Keratinocyte (primary cell): ENCODE measurements around the gene PLB1. TPM values are rescaled to one million over a fixed set of nuclear protein-coding genes. Genes with fewer than 3 reads are reported as not detected.

Source experiments
- DNase-seq: peaks from one replicate; pipeline ENCODE4 v3.0.0-alpha.2; 2011; ENCODE audit warnings: low read depth, missing footprints, low spot score
- FAIRE-seq: peaks from 2 replicates; lab custom pipeline; 2011; peaks lifted over from hg19 to GRCh38; lab: Jason Lieb, UNC
- H2AFZ ChIP-seq: 2 replicates; pipeline ENCODE4 v1.6.0; 2012; ENCODE audit warnings: low read length, control low read depth, inconsistent platforms; ENCODE audit not compliant: control insufficient read depth
- H3K27ac ChIP-seq: 2 replicates; pipeline ENCODE4 v1.5.1; 2011; ENCODE audit warnings: low read length; ENCODE audit not compliant: control insufficient read depth, insufficient read depth
- H3K27me3 ChIP-seq: 3 replicates; pipeline ENCODE4 v1.6.0; 2011; ENCODE audit warnings: low read length; ENCODE audit not compliant: control insufficient read depth, insufficient read depth; ENCODE audit errors: extremely low read depth
- H3K36me3 ChIP-seq, 2 experiments: 2 replicates in 1 of 2; 3 replicates in 1 of 2; pipeline ENCODE4 v1.5.1; 2011; ENCODE audit warnings: low read length in 2 of 2, mild to moderate bottlenecking in 1 of 2; ENCODE audit not compliant: control insufficient read depth in 2 of 2, insufficient read depth in 2 of 2; ENCODE audit errors: extremely low read depth in 1 of 2
- H3K4me1 ChIP-seq: 3 replicates; pipeline ENCODE4 v1.5.1; 2011; ENCODE audit warnings: low read length; ENCODE audit not compliant: control insufficient read depth, insufficient read depth; ENCODE audit errors: extremely low read depth
- H3K4me2 ChIP-seq: 3 replicates; pipeline ENCODE4 v1.6.0; 2011; ENCODE audit warnings: low read depth, low read length; ENCODE audit not compliant: control insufficient read depth, insufficient read depth; ENCODE audit errors: extremely low read depth
- H3K4me3 ChIP-seq, 3 experiments: fragments of 200-600 bp in 1 of 3; sonication (generic) in 1 of 3; 2 replicates in 2 of 3; 3 replicates in 1 of 3; pipeline ENCODE4 v1.5.1; 2011 to 2016; ENCODE audit warnings: low read length in 3 of 3, mild to moderate bottlenecking in 3 of 3, control low read depth in 2 of 3, inconsistent platforms in 1 of 3, low read depth in 1 of 3, mixed read lengths in 1 of 3, mixed run types in 1 of 3, moderate library complexity in 1 of 3; ENCODE audit not compliant: control insufficient read depth in 2 of 3, insufficient read depth in 2 of 3; ENCODE audit errors: extremely low read depth in 1 of 3
- H3K79me2 ChIP-seq: 2 replicates; pipeline ENCODE4 v1.6.0; 2012; ENCODE audit warnings: low read length; ENCODE audit not compliant: control insufficient read depth, insufficient read depth
- H3K9ac ChIP-seq: 3 replicates; pipeline ENCODE4 v1.6.0; 2011; ENCODE audit warnings: low read length; ENCODE audit not compliant: control insufficient read depth, insufficient read depth; ENCODE audit errors: extremely low read depth
- H3K9me1 ChIP-seq: 3 replicates; pipeline ENCODE4 v1.6.0; 2011; ENCODE audit warnings: low read length; ENCODE audit not compliant: control insufficient read depth, insufficient read depth; ENCODE audit errors: extremely low read depth
- H3K9me3 ChIP-seq: 2 replicates; pipeline ENCODE4 v1.5.1; 2012; ENCODE audit warnings: low read depth, low read length; ENCODE audit not compliant: control insufficient read depth
- H4K20me1 ChIP-seq: 3 replicates; pipeline ENCODE4 v1.6.0; 2011; ENCODE audit warnings: low read length; ENCODE audit not compliant: control insufficient read depth, insufficient read depth; ENCODE audit errors: extremely low read depth
- CTCF ChIP-seq, 3 experiments: IDR thresholded peaks in 1 of 3; conservative IDR thresholded peaks in 1 of 3; optimal IDR thresholded peaks in 1 of 3; 2 replicates in 2 of 3; 3 replicates in 1 of 3; pipeline versions ENCODE3 to v1.5.1; 2011; ENCODE audit warnings: low read length in 3 of 3, mild to moderate bottlenecking in 3 of 3, moderate library complexity in 2 of 3, control low read depth in 1 of 3, inconsistent platforms in 1 of 3; ENCODE audit not compliant: insufficient read depth in 2 of 3; ENCODE audit errors: extremely low read depth in 1 of 3
- EZH2 ChIP-seq: IDR thresholded peaks from one replicate; pipeline ENCODE4 v1.6.1; 2012; ENCODE audit warnings: inconsistent platforms, mild to moderate bottlenecking, low read length, moderate library complexity
- dilution Hi-C: fragments of 300-500 bp; cut with MboI; formaldehyde crosslinking; loops from one replicate; pipeline ENCODE4 v1.7.0; 2020; ENCODE audit warnings: low sequenced_read_pairs; ENCODE audit not compliant: extremely low pct_ligation_motif_present
- polyA plus RNA-seq, 5 experiments: library from polyadenylated mRNA; depleted of rRNA in 3 of 5; stranded (reverse) in 3 of 5; stranded (forward) in 1 of 5; unstranded in 1 of 5; fragments of >200 nt; gene quantifications; 1 replicate in 1 of 5; 2 replicates in 3 of 5; 3 replicates in 1 of 5; pipeline versions ENCODE4 v1.2.1 to v1.2.3, GENCODE V29; 2011 to 2012; ENCODE audit warnings: missing spikeins in 2 of 5, low read depth in 1 of 5, low replicate concordance in 1 of 5

PLB1 gene
- polyA plus RNA-seq, 1 donor (not counting 4 experiments of a cell fraction or from before 2014, with no cell fraction given): 6.7 TPM

DNA sequence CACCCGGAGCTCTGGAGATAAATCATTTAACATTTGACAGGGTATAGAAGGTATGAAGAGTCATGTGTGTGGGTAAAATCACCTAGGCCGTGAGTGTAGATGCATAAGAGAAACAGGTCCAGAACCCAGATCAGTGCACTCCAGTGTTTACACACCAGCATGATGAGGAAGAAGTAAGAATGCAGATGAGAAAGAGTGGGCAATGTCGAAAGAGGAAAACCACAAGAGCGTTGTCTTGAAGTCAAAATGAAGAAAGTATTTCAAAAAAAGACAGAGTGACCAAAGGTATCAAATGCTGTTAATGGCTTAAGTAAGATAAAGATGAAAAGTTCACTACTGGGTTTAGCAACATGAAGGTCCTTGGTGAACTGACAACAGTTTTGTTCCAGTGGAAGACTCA, 32.0 kb upstream of the PLB1 start:
- Histone ChIP-seq H3K4me2 (no peak overlapping the region), H3K36me3 (no peaks in the 10 kb centered on the region), H3K27ac (no peak overlapping the region), H4K20me1 (no peaks in the 10 kb centered on the region), H3K9me3 (no peaks in the 10 kb centered on the region), H3K4me3 (no peak overlapping the region), H2AFZ (no peak overlapping the region), H3K9me1 (no peaks in the 10 kb centered on the region), H3K4me1 (no peaks in the 10 kb centered on the region), H3K27me3 (no peaks in the 10 kb centered on the region), H3K79me2 (no peaks in the 10 kb centered on the region), H3K9ac (no peak overlapping the region)
- TF ChIP-seq EZH2: no peak
- TF ChIP-seq CTCF (optimal IDR thresholded peaks at IDR 0.05 in 1 of 3, IDR thresholded peaks at IDR 0.05 in 1 of 3, conservative IDR thresholded peaks at IDR 0.05 in 1 of 3; ENCODE audit: extremely low read depth in 1 of 3, insufficient read depth in 2 of 3, low read length in 3 of 3): no peak
- DNase-seq (no peak), FAIRE-seq (no peak)
- dilution Hi-C loops: no loop called here

- no peak for FAIRE-seq
- dilution Hi-C loops: no loop called here
Measured at GRCh38 chr2:28465148-28465885, 30.5 kb upstream of the PLB1 start.

More at GRCh38 chr2:28465148-28465885, 30.5 kb upstream of the PLB1 start:
- Histone ChIP-seq H3K9me1 (no peaks in the 10 kb centered on the region), H2AFZ (no peak overlapping the region), H4K20me1 (no peaks in the 10 kb centered on the region), H3K4me3 (no peak overlapping the region), H3K9me3 (no peaks in the 10 kb centered on the region), H3K4me2 (no peak overlapping the region), H3K4me1 (peaks cover 4% of the 10 kb centered on the region), H3K27ac (no peak overlapping the region), H3K27me3 (no peaks in the 10 kb centered on the region), H3K79me2 (no peaks in the 10 kb centered on the region), H3K36me3 (no peaks in the 10 kb centered on the region), H3K9ac (no peak overlapping the region)
- no peak for TF ChIP-seq CTCF (optimal IDR thresholded peaks at IDR 0.05 in 1 of 3, IDR thresholded peaks at IDR 0.05 in 1 of 3, conservative IDR thresholded peaks at IDR 0.05 in 1 of 3; ENCODE audit: extremely low read depth in 1 of 3, insufficient read depth in 2 of 3, low read length in 3 of 3)
- TF ChIP-seq EZH2: no peak
- DNase-seq: no peak
